H9 (cell line): ENCODE results near the gene CRP. TPM values are rescaled to one million over a fixed set of nuclear protein-coding genes. Genes with fewer than 3 reads are reported as not detected.

Source experiments
- DNase-seq: peaks from one replicate; pipeline ENCODE4 v3.0.0-alpha.2; 2017
- H2AFZ ChIP-seq: one replicate; pipeline ENCODE4 v1.6.1; 2013; ENCODE audit warnings: mild to moderate bottlenecking, low read length, control low read depth, moderate library complexity
- H2AK5ac ChIP-seq: 2 replicates; pipeline ENCODE4 v1.6.1; 2013; ENCODE audit warnings: low read length, control low read depth, mixed read lengths; ENCODE audit not compliant: insufficient read length
- H2BK120ac ChIP-seq: one replicate; pipeline ENCODE4 v1.6.1; 2013; ENCODE audit warnings: low read depth, mild to moderate bottlenecking, low read length, control low read depth, inconsistent platforms; ENCODE audit not compliant: poor library complexity, severe bottlenecking
- H2BK12ac ChIP-seq: 2 replicates; pipeline ENCODE4 v1.6.1; 2013; ENCODE audit warnings: low read length, control low read depth, mixed read lengths, low read depth; ENCODE audit not compliant: insufficient read length
- H2BK15ac ChIP-seq: 2 replicates; pipeline ENCODE4 v1.6.1; 2013; ENCODE audit warnings: low read depth, low read length, control low read depth
- H2BK20ac ChIP-seq: one replicate; pipeline ENCODE4 v1.6.1; 2013; ENCODE audit warnings: low read depth, mild to moderate bottlenecking, low read length, control low read depth, inconsistent platforms; ENCODE audit not compliant: poor library complexity, severe bottlenecking
- H2BK5ac ChIP-seq: 2 replicates; pipeline ENCODE4 v1.6.1; 2013; ENCODE audit warnings: low read length, control low read depth, mixed read lengths; ENCODE audit not compliant: insufficient read length
- H3K14ac ChIP-seq: 2 replicates; pipeline ENCODE4 v1.6.1; 2013; ENCODE audit warnings: low read length, control low read depth; ENCODE audit not compliant: insufficient read depth
- H3K18ac ChIP-seq: 2 replicates; pipeline ENCODE4 v1.6.1; 2013; ENCODE audit warnings: low read depth, mild to moderate bottlenecking, mixed read lengths, low read length, control low read depth; ENCODE audit not compliant: insufficient read length
- H3K23ac ChIP-seq: 2 replicates; pipeline ENCODE4 v1.6.1; 2013; ENCODE audit warnings: low read length, control low read depth, mixed read lengths, low read depth; ENCODE audit not compliant: insufficient read length
- H3K23me2 ChIP-seq: 2 replicates; pipeline ENCODE4 v1.6.1; 2013; ENCODE audit warnings: low read depth, mild to moderate bottlenecking, mixed read lengths, low read length, control low read depth; ENCODE audit not compliant: insufficient read length, poor library complexity, severe bottlenecking
- H3K27ac ChIP-seq: 2 replicates; pipeline ENCODE4 v1.5.1; 2013; ENCODE audit warnings: low read length, control low read depth, mixed read lengths, low read depth; ENCODE audit not compliant: insufficient read length
- H3K27me3 ChIP-seq: 2 replicates; pipeline ENCODE4 v1.6.1; 2013; ENCODE audit warnings: low read length, control low read depth, inconsistent platforms; ENCODE audit not compliant: insufficient read depth
- H3K4ac ChIP-seq: 2 replicates; pipeline ENCODE4 v1.6.1; 2013; ENCODE audit warnings: low read depth, mild to moderate bottlenecking, control low read depth, inconsistent platforms, low read length, moderate library complexity
- H3K4me1 ChIP-seq: 2 replicates; pipeline ENCODE4 v1.6.1; 2013; ENCODE audit warnings: low read length, control low read depth, inconsistent platforms; ENCODE audit not compliant: insufficient read depth
- H3K4me2 ChIP-seq: 2 replicates; pipeline ENCODE4 v1.6.1; 2013; ENCODE audit warnings: low read length, control low read depth, mixed read lengths; ENCODE audit not compliant: insufficient read length, insufficient read depth
- H3K56ac ChIP-seq: 2 replicates; pipeline ENCODE4 v1.6.1; 2013; ENCODE audit warnings: low read depth, mild to moderate bottlenecking, mixed read lengths, low read length, control low read depth; ENCODE audit not compliant: insufficient read length
- H3K79me1 ChIP-seq: 2 replicates; pipeline ENCODE4 v1.6.1; 2013; ENCODE audit warnings: low read depth, mild to moderate bottlenecking, moderate library complexity, low read length, control low read depth, inconsistent platforms; ENCODE audit not compliant: insufficient read depth, poor library complexity, severe bottlenecking
- H3K79me2 ChIP-seq: 2 replicates; pipeline ENCODE4 v1.6.1; 2013; ENCODE audit warnings: low read length, control low read depth, inconsistent platforms; ENCODE audit not compliant: insufficient read depth
- H3K9ac ChIP-seq: 2 replicates; pipeline ENCODE4 v1.6.1; 2013; ENCODE audit warnings: low read length, control low read depth, mixed read lengths; ENCODE audit not compliant: insufficient read length; ENCODE audit errors: extremely low read depth
- H3K9me3 ChIP-seq: one replicate; pipeline ENCODE4 v1.6.1; 2013; ENCODE audit warnings: low read depth, low read length, inconsistent platforms; ENCODE audit not compliant: control insufficient read depth
- H3T11ph ChIP-seq: one replicate; pipeline ENCODE4 v1.6.1; 2013; ENCODE audit warnings: mild to moderate bottlenecking, low read length, control low read depth, inconsistent platforms
- H4K20me1 ChIP-seq: one replicate; pipeline ENCODE4 v1.6.1; 2013; ENCODE audit not compliant: control insufficient read depth, insufficient read length, insufficient read depth
- H4K5ac ChIP-seq: 2 replicates; pipeline ENCODE4 v1.6.1; 2013; ENCODE audit warnings: low read depth, mild to moderate bottlenecking, mixed read lengths, low read length, control low read depth; ENCODE audit not compliant: insufficient read length
- H4K8ac ChIP-seq: replicated peaks from 2 replicates; pipeline ENCODE4 v1.6.1; 2013; ENCODE audit warnings: low read length, control low read depth, mixed read lengths, low read depth; ENCODE audit not compliant: insufficient read length
- H4K91ac ChIP-seq: 2 replicates; pipeline ENCODE4 v1.6.1; 2013; ENCODE audit warnings: low read depth, mild to moderate bottlenecking, moderate library complexity, mixed read lengths, low read length, control low read depth; ENCODE audit not compliant: insufficient read length
- H3K27ac Mint-ChIP-seq, 3 experiments: 2 replicates in 2 of 3; 3 replicates in 1 of 3; pipeline ENCODE4 v1.8.0; 2020 to 2021; ENCODE audit warnings: mixed read lengths in 3 of 3, mild to moderate bottlenecking in 1 of 3, moderate library complexity in 1 of 3
- H3K27me3 Mint-ChIP-seq: 2 replicates; pipeline ENCODE4 v1.8.0; 2021; ENCODE audit warnings: low read depth, mild to moderate bottlenecking, moderate library complexity, mixed read lengths
- H3K36me3 Mint-ChIP-seq, 3 experiments: 2 replicates in 2 of 3; 3 replicates in 1 of 3; pipeline ENCODE4 v1.8.0; 2020 to 2021; ENCODE audit warnings: low read depth in 3 of 3, mixed read lengths in 3 of 3; ENCODE audit not compliant: insufficient read depth in 1 of 3
- H3K4me1 Mint-ChIP-seq, 2 experiments: 2 replicates each; pipeline ENCODE4 v1.8.0; 2020; ENCODE audit warnings: mixed read lengths in 2 of 2
- H3K4me3 Mint-ChIP-seq, 2 experiments: 2 replicates in 1 of 2; 3 replicates in 1 of 2; pipeline ENCODE4 v1.8.0; 2020 to 2021; ENCODE audit warnings: mild to moderate bottlenecking in 2 of 2, mixed read lengths in 2 of 2, moderate library complexity in 1 of 2
- H3K9me3 Mint-ChIP-seq, 2 experiments: 2 replicates in 1 of 2; 3 replicates in 1 of 2; pipeline ENCODE4 v1.8.0; 2020; ENCODE audit warnings: mild to moderate bottlenecking in 2 of 2, mixed read lengths in 2 of 2, moderate library complexity in 1 of 2
- CTCF ChIP-seq: fragments of 200-600 bp; sonication (generic); conservative IDR thresholded peaks from 3 replicates; pipeline ENCODE4 v1.8.0; 2021; ENCODE audit warnings: antibody characterized with exemption, mild to moderate bottlenecking
- WGBS: extraction: QIAGEN DNeasy Blood & Tissue Kit; methylation state at CpG from one replicate; pipeline ENCODE4 v1.1.7; 2013; ENCODE audit warnings: missing lambda C conversion rate, low lambda C conversion rate, mixed read lengths; ENCODE audit not compliant: insufficient read length; ENCODE audit errors: extremely low coverage; 5-methylcytosine and 5-hydroxymethylcytosine counted together
- total RNA-seq: library from RNA; stranded (reverse); gene quantifications from 2 replicates; pipeline ENCODE4 v1.2.1, GENCODE V29; 2021

CRP gene
- total RNA-seq, 1 experiment from 2014 or later: not detected

GRCh38 chr1:159743651-159744410, 29.4 kb upstream of the CRP start:
- Histone ChIP-seq H3K27me3 (no peaks in the 10 kb centered on the region), H3K79me1 (no peaks in the 10 kb centered on the region), H2BK5ac (no peak overlapping the region), H4K20me1 (no peaks in the 10 kb centered on the region), H2BK12ac (no peak overlapping the region), H3K23ac (no peak overlapping the region), H4K8ac (no peak overlapping the region), H4K5ac (no peak overlapping the region), H3K27ac (no peak overlapping the region), H2AK5ac (no peak overlapping the region), H2BK15ac (no peak overlapping the region), H3K14ac (no peak overlapping the region), H2AFZ (no peak overlapping the region), H3K23me2 (no peaks in the 10 kb centered on the region), H3K56ac (no peak overlapping the region), H2BK120ac (no peak overlapping the region), H3T11ph (no peak overlapping the region), H3K4me1 (no peaks in the 10 kb centered on the region), H3K79me2 (no peaks in the 10 kb centered on the region), H3K9me3 (no peaks in the 10 kb centered on the region), H3K18ac (no peak overlapping the region), H3K9ac (no peak overlapping the region), H3K4ac (no peak overlapping the region), H3K4me2 (no peak overlapping the region), H4K91ac (no peak overlapping the region), H2BK20ac (no peak overlapping the region)
- Mint-ChIP-seq H3K36me3 (peaks cover 0 to 2% (median 0%) of the 10 kb centered on the region in 3 experiments; a peak in 1 of 7 replicates), H3K27ac (no peak overlapping the region), H3K4me3 (no peak overlapping the region), H3K27me3 (peaks cover 2% of the 10 kb centered on the region), H3K4me1 (no peaks in the 10 kb centered on the region), H3K9me3 (peaks cover 3 to 15% of the 10 kb centered on the region in 2 experiments; a peak in 2 of 5 replicates)
- WGBS: no CpG with 5 or more reads among the region's 5 CpGs
- TF ChIP-seq CTCF: no peak
- DNase-seq: no peak
